Upper lobe of left lung (tissue), 4 donors: Measurements from ENCODE around the gene APBA1.

ENCODE experiments used
- EP300 ChIP-seq, 4 donors: sonication (generic); formaldehyde crosslinking; IDR thresholded peaks; one replicate each; pipeline ENCODE4 v1.5.1; 2017; ENCODE audit warnings: antibody characterized with exemption in 4 of 4, control low read depth in 2 of 4
- POLR2A ChIP-seq, 4 donors: fragments of 450-650 bp; IDR thresholded peaks; one replicate each; pipeline ENCODE4 v1.5.1; 2016 to 2017; ENCODE audit warnings: antibody characterized with exemption in 4 of 4, mild to moderate bottlenecking in 2 of 4
- TF ChIP-seq, protein P1 (sequence below), 6 experiments: fragments of 450-650 bp in 4 of 6; fragments of 200-600 bp in 2 of 6; sonication (generic) in 2 of 6; IDR thresholded peaks; one replicate each; pipeline ENCODE4 v1.5.1; 2016 to 2019; ENCODE audit warnings: antibody characterized with exemption in 6 of 6

DNA sequence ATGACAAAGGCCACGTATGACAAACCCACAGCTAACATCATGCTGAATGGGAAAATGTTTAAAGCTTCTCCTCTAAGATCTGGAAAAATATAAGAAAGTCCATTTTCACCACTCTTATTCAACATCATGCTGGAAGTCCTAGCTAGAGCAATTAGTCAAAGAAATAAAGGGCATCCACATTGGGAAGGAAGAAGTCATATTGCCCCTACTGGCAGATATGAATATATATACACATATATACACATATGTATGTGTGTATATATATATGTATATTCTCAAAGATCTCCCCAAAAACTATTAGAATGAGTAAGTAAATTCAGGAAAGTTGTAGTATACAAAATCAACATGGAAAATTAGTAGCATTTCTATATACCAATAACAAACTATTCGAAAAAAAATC lies 17.1 kb downstream of the APBA1 start:
- TF ChIP-seq, protein P1, sequence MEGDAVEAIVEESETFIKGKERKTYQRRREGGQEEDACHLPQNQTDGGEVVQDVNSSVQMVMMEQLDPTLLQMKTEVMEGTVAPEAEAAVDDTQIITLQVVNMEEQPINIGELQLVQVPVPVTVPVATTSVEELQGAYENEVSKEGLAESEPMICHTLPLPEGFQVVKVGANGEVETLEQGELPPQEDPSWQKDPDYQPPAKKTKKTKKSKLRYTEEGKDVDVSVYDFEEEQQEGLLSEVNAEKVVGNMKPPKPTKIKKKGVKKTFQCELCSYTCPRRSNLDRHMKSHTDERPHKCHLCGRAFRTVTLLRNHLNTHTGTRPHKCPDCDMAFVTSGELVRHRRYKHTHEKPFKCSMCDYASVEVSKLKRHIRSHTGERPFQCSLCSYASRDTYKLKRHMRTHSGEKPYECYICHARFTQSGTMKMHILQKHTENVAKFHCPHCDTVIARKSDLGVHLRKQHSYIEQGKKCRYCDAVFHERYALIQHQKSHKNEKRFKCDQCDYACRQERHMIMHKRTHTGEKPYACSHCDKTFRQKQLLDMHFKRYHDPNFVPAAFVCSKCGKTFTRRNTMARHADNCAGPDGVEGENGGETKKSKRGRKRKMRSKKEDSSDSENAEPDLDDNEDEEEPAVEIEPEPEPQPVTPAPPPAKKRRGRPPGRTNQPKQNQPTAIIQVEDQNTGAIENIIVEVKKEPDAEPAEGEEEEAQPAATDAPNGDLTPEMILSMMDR (IDR thresholded peaks at IDR 0.05), result no peak
- TF ChIP-seq EP300 (IDR thresholded peaks at IDR 0.05) (no peak), POLR2A (IDR thresholded peaks at IDR 0.05) (no peak)
